NCI-H2107 treated with DMSO at 0.1 percent for 48 hours (cell line): Measurements from ENCODE around the gene KRT73.

ENCODE experiments used
- DNase-seq: peaks from one replicate; lab custom pipeline; 2025; ENCODE audit not compliant: unreplicated experiment; lab: John Stamatoyannopoulos, UW

KRT73 gene

DNA sequence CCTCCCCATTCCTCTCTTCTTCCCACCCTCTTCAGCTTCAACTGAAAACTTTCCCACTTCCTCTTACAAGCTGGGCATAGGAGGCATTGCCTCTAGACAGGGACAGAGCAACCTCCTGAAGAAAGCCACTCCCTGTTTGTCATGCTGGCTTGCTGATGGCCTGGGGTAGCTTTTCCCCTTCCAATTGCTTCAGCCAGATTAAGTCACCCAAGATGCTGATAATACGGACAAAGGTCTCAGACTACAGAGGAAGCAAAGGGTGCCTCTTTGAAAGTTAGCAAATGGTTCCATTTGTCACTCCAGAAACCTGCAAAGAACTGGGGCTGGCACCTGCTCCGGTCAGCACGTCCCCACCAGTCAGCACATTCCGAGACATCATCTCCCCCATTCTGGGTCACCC is 27.6 kb upstream of the KRT73 start:
- DNase-seq: no peak

DNA sequence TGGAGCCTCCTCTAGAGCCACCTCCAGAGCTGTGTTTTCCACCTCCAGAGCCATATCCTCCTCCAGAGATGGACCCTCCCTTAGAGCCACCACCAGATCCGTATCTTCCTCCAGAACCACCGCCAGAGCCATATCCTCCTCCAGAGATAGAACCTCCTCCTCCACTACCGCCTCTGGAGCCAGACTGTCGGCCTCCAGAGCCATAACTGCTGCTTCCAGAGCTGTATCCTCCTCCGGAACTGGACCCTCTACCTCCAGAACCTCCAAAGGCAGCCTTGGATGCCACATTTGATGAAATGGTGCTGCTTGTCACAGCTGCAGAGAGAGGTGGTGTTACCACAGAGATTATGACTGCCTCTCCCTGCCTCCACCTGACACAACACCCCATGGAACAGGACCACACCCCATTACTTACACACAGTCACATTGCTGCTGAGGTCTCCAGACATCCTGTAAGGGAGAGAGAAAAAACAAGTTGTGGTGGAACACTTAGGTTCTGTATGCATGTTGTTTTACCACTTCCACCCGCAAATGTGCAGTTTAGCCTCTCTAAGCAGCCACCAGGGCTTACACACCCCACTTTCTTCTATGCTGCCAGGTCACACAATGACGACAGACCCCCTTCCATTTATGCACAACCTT is 26.9 kb upstream of the KRT73 start:
- DNase-seq: no peak

DNA sequence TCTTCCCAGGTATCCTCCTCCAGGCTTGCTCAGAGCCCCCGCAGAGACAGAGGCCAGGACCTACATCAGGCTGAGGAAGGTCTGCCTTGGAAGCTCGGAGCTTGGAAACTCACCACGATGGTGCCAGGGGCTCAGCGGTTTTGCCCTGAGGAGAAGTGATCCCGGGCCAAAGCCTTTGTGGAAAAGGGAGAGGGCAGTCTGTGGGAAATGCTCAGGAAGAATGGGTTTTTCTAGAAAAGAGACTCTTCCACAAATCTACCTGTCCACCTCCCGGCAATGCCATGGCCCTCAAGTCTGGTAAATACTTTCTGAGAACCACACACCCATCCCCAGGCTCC is 25.7 kb upstream of the KRT73 start:
- no peak for DNase-seq

DNA sequence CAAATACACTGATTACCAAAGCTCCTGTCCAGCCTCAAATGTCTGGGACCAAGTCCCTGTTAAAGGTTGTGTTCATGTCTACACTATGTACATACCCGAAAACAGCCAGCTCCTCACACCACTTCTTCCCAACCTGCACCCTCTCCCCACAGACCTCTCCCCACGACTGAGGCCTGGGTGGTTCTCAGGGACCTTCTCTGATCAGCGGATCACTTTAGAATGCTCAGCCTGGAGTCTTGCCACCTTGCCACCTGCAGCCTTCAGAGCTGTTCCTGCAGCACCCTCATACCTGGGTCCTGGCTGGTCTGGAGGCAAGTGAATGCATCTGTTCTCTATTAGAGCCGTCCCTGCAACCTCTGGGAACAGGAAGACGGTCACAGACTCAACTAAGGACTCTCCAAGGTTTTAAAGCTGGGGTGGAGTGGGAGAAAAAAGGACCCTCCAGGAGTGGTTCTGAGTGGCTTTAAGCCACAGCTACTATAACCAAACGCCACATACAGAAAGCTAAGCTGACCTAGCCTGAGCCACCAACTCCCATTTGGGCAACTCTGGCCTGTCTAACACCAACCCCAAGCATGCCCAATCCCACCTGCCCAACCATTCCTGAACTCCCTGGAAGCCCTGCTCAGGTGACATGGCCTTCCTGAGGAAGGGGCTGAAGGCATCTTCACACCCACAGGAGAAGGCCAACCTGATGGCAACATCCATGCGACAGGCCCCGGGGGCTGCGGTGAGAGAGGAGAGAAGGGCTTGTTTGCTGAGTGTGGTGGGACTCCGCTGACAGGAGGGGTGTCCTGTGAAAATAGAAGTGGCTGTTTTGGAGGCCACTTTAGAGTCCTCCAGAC is 25.1 kb upstream of the KRT73 start:
- no peak for DNase-seq

DNA sequence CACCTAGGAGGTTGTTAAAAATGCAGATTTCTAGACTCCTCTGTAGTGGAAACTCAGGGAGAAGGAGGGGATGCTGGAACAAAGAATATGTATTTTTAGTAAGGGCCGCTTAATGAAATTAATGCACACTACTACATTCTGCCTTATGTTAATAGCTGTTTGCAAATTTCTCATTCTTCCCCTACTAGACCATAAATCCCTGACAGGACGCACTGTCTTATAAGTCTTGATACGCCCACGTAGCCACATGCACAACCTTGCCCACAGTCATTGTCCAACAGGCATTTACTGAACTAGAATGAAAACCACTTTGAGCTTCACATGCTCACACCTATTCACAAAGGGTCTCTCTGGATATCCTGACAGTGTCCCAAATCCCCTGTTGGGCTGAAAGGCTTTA is 23.1 kb upstream of the KRT73 start:
- no peak for DNase-seq

DNA sequence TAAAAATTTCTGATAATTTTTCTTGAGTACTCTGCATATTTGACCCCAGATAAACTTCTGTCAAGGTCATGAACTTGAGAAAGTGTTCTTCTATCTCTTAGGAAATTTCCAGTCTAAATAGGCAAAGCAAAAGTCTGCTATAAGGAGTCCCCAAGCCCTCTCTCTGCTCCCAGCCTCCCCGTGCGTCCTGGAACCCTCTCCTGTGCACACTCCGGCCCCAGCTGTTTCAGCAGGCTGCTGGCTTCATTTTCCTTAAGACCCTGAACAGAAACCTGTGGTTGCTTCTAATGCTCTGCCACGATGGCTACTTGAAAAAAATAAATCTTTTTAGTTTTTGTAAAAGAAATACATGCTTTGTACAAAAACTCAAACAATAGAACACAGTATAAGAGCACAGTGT is 18.9 kb upstream of the KRT73 start:
- no peak for DNase-seq

DNA sequence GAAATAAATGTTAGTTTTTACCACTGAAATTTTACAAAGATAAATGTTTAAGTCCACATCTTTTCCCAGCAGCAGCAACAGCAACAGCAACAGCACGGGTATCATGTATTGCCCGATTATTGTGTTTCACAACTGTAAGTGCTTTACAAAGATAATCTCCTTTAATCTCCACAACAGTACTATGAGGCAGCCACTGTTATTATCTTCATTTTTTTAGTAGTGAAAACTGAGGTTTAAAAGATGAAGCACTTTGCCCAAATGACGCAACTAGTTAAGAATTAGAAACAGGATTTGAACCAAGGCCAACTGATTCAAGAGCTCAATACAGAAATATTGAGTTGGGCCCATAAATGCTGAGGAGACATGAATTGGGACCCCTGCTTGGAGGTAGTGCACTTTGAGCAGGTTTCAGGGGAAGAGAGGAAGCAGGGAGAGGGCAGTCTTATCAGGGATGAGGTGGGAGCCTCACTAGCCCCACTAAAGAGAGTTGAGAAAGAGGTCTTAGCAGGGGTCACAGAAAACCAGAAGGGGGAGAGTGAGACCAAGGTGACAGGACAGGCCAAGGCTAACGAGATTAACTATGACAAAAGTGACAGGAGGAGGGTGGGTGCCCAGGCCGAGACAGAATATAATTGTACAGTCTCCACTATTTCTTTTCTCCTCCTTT is 18.4 kb upstream of the KRT73 start:
- no peak for DNase-seq

DNA sequence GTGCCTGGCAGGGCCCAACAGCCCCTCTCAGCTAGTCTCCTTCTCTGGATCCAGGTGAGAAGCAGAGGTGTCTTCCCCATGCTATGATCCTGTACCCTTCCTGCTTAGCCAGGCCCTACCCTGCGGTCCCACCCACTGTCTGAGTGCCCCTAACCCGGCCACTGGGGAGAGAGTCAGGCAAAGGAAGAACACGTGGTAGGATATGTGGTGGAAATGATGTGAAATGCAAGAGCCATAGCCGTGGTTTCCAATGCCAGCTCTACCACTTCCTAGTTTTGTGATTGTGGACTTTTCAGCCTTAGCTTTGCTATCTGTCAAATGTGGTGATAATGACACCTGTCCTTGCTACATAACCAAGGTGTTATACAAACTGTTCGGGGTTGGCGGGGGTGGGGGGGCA is 17.8 kb upstream of the KRT73 start:
- DNase-seq: no peak

DNA sequence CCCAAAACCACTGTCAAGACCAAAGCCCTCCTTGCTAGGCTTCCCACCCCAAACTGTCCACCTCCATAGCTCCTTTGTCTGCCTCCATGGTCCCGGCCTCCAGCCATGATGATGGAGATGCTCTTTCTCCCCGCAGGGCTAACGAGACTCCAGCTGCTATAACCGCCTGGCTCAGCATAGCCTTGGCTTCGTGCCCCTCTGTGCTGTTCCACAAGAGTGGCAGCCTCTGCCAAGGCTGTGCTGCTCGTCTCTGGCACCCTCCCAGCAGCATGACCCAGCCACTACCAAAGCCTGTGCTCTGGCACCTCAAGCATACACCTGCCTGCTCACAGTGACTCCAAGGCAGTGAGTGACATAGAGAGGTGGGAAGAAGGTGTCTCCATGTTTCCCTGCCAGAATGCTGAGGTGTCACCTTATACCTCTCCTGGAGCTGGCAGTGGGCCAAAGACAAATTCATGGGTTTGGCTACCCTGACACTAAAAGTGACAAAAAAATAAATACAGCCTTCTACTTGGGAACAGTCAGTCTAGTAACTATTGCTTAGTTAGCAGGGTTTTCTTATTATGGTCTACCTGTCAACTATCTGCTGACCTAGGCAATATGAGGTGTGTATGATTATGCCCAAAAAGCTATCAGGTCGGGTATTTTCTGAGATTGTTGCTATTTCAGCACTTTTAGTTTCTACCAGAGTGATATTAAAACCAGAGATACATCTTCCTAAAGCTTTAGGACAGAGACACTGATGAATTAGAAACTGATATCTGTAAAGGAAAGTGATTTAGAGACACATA is 16.1 kb upstream of the KRT73 start:
- DNase-seq: peak; percentile 15

DNA sequence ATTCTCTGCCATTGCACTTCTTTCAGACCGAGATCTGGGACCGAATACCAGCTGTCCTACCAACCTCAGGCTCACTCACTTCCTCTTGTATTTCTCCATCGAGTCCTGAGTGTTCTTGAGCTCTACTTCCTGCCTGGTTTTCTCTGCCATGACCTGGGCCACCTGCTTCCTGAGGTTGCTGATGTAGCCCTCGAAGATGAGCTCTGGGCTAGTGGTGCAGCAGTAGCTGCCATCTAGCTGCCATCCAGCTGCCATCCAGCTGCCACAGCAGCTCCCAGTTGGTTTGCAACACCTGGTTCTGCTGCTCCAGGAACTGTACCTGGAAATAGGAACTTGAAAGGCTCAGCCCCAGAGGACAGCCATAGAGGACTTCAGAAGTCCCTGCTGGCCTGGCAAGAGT is 15.0 kb upstream of the KRT73 start:
- no peak for DNase-seq

DNA sequence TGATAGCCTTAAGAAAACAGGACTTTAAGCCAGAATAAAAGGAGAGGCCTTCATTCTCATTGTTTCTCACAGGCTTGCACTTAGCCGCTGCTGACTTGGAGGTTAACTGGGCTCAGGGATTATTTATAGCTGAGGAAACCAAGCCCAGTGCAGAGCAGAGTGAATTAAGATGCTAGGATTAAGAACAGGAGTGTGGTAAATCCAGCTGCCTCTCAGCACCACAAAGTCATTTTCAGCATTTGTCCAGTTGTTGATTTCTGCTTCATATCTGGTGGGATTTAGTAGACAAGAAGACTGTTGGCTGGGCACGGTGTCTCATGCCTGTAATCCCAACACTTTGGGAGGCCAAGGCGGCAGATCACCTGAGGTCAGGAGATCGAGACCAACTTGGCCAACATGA is 14.3 kb upstream of the KRT73 start:
- DNase-seq: no peak

DNA sequence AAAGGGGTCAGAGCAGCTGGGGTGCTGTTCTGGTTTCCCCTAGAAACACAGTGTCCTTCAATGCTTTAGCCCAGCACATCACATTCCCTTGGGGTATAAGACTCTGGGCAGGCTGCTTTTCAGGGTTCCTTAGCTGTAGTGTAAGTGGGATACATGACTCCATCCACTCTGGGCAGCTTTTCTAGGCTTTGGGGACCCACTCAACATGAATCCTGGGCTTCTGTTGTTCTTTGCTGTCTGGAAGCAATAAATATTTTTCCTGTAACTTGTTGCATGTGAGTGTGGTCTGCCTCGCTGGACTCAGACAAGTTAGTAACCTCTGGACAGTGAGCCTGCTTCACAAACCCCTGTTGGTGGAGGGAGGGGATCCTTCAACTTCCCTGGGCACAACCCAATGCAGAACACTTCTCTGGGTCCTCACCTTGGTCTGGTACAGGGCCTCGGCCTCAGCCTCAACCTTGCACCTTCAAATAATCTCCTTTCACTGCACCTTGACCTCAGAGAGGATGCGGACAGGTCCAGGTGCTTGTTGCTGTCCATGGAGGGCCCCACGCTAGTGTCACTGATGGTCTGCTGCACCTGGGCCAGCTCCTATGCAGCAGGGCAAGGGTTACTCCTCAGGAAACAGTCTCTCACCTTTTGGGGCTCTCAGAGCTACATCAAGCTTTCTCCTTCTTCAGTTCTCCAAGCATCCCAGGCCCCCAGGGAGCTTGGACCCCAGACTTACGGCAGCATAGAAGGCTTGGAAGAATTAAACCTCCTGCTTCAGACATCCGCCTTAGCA is 13.5 kb upstream of the KRT73 start:
- no peak for DNase-seq

DNA sequence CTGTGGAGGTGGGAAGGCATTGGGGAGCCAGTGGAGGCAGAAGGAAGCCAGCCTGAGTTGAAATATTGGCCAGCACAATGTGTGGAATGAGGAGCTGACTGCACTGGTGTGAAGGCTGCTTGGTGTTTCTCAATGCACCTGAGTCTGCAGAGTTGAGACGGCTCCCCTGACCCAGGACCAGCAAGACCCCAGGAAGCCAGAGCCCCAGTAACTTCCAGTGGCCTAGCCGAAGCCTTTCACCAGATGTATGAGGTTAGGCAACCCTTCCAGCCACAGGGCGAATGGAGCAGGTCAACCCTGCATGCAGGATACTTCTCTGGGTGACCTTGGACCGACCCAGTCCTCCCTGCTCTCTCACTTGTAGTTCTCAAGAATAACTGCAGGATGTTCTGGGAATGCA is 12.9 kb upstream of the KRT73 start:
- no peak for DNase-seq

DNA sequence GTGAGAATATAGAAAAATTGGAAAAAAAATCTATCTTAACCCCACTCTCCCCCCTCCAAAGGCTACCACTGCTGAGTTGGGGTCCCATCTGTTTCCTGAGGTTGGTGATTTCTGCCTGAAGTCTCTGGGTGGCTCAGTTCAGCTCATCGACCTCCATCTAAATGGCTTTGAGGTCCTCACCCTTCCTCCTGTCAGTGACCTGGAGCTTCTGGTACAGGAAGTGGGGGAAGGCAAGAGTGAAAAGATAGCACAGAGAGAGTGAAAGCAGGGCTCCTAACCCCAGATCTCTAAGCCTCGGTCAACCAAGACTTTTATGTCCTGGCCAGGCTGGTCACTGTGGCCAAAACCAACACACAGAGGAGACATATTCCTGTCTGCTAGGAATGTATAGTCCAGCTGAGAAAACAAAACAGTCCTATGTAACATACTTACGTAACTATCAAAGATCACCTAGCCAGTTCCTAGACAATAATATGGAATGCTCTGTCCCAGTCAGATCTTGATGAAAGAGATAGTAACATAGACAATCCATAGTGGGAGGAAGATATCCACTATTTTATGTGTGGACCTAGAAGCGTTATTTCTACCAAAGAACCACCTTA is 12.3 kb upstream of the KRT73 start:
- no peak for DNase-seq

DNA sequence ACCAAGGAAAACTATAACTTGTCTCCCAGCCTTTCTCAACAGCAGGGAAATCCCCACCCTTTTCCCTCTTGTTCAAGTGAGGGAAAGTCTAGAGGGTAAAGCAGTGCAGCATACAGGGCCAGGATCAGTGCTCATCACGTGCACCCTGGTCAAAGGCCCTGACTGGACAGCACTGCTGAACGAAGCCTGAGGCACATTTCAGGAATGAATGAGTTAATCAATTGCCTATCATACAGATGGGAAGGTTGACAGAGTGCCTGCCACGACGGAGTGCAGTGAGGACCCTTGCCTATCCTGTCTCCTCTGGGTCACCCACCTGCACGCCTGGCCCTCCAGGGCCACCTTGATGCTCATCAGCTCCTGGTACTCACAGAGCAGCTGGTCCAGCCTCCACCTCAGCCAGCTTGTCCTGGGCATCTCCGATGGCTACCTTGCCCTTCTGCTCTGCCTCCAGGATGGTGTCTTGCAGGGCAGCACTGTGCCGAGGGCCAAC is 11.7 kb upstream of the KRT73 start:
- no peak for DNase-seq

DNA sequence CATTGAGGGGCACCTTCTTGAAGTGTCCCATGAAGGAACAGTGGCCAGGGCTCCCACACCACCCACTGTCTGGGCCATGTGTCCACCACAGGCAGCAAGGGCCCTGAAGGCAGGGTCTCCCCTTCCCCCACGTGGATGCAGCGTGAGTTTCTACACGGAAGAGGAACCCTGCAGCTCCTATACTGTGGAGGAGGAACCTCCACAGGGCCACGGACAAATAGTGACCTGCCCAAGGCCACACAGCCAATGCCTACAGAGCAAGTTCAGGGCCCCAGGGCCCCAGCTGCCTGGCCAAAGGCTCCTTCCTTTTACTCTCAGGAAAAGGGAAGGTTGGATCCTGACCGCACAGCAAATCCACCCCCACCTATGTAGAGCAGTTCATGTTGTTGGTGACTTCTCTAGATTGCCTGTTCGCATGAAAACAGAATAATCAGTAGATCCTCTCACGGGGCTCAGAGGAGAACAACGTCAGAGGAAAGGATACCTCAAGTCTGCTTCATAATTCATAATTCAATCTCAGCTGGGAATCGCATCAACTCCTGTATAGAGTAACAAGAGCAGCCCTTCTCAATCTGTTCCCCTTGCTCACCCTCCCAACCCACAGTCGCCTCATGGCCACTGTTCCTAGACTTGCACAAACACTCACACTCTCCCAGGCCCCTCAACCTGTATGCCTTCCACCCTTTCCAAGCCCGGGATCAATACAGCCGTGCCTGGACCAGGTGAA is 11.1 kb upstream of the KRT73 start:
- DNase-seq: no peak

DNA sequence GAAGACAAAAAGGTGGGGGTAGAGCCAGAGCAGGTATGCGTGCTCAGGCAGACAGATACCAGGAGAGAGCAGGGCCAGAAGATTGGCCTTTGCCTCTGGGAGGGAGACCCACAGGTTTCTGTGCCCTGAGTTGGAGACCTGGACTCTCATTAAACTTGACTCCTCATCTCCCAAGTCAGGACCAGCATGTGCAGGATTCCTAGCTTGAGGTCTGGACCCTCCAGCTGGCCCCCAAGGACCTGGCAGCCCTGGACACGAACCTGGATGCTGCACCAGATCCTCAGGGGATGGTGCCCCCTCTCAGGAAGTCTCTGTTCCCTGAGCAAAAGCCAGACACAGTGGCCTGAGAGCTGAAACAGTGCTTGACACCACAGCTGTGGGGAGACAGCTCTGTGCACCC is 10.5 kb upstream of the KRT73 start:
- DNase-seq: no peak

DNA sequence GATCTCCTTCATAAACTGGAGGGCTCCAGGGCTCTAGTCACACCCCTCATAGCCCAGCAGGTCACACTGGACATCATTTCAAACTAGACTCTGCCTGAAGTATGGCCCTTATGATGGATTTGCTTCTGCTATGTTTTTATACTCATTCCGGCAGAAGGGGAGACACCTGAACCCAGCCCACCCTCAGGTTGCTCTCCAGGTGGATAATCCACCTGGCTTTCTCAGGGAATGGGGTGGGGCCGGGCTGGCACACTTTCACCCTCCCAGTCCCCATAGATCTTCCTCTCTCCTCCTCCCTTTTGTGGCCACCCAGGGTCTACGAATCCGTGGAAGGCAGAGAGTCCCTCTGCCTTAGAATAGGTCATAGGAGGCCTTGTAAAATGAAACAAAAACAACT is 9.8 kb upstream of the KRT73 start:
- DNase-seq: no peak

DNA sequence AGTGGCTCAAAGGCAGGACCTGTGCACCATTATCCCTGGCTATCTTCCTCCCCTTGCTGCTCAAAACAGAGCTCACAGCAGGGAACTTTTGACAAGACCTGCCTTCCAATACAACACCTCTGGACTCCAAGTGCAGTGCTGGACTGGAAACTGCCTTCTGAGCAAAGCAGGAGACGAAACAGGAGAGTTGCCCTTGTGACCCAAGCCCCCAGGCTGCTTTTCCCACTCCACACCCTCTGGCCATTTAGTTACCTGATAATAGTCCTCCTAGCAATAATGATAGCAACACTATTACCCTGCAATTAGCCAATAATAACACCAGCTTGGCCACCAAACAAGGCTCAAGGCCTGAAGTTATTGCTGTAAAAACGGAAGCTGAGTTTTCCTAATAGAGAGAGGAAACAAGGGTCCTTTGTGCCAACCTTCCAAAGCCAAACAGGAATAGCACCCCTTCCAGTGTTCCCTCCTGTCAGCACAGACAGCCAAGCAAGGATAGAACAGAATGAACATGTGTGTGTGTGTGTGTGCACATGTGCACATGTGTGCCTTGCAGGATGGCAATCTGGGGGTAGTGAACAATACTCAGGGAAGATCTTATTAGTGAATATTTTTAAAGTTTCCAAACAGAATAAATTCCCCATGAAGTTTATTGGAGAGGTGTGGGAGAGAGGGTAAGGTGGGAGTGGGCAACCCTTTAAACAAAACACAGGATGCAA is 9.2 kb upstream of the KRT73 start:
- DNase-seq: no peak
